GM18502 (cell line): ENCODE results near the gene CARNS1.
A peak's percentile ranks its signal among the peaks of the same experiment; 100 is the strongest.
"Not testable (repeated sequence)": the region's sequence is repeated elsewhere in the genome, so short reads cannot be mapped to it uniquely, and the experiment has no call there.

Experiments used
- ATAC-seq: cut with Tn5 transposase; IDR thresholded peaks from one replicate; pipeline ENCODE4 v1.9.1; 2021; ENCODE audit warnings: mild to moderate bottlenecking; ENCODE audit not compliant: unreplicated experiment, poor library complexity

CARNS1 gene

DNA sequence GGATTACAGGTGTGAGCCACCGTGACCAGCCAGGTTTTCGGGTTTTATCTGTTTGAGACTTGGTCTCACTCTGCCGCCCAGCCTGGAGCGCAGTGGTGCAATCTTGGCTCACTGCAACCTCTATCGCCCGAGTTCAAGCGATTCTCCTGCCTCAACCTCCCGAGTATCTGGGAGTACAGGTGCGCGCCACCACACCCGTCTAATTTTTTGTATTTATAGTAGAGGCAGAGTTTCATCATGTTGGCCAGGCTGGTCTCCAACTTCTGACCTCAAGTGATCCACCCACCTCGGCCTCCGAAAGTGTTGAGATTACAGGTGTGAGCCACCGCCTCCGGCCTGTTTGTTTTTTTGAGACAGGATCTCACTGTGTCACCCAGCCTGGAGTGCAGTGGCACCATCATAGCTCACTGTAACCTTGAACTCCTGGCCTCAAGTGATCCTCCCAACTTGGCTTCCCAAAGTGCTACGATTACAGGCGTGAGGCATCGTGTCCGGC lies 11.9 kb downstream of the CARNS1 start:
- ATAC-seq = not testable (repeated sequence)

DNA sequence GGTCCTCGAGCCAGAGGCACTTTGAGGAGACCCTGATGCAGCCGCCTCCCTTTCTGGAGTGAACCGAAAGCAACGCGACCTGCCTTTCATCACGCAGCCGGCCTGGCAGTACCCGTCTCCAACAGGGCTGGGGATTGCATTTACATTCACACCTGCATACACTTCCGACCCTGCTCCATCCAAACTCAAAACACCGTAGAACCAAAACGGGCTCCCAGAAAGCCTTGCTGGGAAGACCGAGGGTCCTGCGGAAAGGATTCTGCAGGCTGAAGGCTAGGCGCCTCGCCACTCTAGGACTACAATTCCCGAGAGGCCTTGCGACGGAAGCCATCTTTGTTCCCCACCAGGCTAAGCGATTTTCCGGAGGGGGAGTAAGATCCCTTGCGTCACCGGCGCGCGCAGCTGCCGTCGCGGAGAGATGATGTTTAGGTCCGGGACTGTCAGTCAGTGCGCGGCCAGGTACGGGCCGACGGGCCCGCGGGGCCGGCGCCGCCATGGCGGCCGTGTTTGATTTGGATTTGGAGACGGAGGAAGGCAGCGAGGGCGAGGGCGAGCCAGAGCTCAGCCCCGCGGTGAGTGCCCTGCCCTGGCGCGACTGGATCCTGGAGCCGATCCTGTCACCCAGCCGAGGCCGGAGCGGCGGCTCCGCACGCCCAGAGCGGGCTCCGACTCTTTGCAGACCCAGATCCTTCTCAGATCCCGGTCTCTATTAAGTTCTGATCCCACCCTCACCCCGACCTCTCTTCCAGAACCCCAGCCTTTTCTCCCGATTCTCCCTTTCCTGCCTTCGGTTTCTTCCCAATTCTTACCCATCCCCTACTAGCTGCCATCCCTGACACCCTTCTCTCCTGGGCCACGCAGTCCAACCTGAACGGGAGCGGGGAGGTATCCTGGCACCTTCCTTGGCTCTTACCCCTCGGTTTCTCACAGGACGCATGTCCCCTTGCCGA lies 12.8 kb downstream of the CARNS1 start, which contains the start of gene RPS6KB2:
RPS6KB2 (plus strand) TSS at position 443 of the 950 bp plus-strand sequence; CDS start at position 495, 52 bp downstream.
- ATAC-seq = peak; percentile 81

DNA sequence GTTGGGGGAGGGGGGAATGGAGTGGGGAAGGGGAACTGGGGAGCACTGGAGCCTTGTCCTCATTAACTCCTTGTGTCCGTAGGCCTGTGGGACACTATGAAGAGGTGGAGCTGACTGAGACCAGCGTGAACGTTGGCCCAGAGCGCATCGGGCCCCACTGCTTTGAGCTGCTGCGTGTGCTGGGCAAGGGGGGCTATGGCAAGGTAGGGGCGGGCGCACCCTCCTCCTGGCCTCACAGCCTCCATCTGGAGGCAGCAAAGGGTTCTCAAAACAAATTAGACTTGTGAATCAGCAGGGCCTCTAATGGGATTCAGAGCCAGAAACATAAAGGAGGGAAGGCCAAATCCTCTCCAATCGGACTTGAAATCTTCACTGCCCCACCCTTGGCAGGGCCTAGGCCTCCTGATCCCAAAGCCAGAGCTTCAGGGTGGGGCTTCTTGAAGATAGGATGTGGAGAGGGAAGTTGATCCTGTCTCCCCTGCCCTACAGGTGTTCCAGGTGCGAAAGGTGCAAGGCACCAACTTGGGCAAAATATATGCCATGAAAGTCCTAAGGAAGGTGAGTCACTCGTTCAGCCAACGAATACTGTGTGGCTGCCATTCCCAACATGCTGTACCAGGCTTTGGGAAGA lies 13.7 kb downstream of the CARNS1 start:
- no peak for ATAC-seq

DNA sequence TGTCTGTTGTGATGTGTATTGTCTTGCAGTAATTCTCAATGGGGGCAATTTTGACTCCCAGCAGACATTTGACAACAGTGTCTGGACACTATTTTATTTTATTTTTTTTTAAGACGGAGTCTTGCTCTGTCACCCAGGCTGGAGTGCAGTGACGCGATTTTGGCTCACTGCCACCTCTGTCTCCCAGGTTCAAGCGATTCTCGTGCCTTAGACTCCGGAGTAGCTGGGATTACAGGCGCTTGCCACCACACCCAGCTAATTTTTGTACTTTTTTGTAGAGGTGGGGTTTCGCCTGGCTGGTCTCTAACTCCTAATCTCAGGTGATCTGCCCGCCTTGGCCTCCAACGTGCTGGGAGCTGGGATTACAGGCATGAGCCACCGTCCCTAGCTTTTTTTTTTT lies 14.2 kb downstream of the CARNS1 start:
- no peak for ATAC-seq

DNA sequence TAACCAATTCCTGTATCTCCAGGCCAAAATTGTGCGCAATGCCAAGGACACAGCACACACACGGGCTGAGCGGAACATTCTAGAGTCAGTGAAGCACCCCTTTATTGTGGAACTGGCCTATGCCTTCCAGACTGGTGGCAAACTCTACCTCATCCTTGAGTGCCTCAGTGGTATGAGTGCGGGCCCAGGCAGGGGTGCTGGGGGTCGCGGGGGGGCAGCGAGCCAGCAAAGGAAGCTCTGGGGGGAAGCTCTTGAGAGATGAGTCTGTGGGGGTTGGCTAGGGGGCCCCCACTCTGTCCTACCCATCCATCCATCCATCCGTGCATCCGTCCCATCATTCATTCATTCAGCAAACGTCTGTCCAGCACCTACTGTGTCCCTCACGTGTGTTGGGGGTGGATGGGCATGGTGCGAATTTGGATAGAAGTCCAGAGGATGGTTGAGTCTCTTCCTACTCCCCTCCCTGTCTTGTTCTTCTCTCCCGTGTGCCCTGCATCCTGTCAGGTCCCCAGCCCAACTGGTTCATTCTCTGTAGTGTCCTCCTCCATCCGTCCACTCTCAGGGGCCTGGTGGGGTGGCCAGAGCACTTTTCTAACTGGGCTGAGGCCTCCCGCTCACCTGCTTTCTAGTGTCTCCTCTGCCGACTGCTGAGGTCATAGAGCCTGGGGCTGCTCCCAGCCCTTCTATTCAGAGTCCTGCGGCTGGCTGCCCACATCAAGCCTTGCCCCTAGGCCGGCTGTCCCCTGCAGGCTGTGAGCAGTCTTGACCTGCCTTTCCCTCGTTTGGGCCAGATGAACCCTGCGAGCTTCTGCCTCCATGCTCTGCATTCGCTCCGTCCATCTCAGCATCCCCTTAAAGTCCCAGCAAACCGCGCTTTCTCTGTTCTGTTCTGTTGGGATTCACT lies 16.1 kb downstream of the CARNS1 start:
- no peak for ATAC-seq

DNA sequence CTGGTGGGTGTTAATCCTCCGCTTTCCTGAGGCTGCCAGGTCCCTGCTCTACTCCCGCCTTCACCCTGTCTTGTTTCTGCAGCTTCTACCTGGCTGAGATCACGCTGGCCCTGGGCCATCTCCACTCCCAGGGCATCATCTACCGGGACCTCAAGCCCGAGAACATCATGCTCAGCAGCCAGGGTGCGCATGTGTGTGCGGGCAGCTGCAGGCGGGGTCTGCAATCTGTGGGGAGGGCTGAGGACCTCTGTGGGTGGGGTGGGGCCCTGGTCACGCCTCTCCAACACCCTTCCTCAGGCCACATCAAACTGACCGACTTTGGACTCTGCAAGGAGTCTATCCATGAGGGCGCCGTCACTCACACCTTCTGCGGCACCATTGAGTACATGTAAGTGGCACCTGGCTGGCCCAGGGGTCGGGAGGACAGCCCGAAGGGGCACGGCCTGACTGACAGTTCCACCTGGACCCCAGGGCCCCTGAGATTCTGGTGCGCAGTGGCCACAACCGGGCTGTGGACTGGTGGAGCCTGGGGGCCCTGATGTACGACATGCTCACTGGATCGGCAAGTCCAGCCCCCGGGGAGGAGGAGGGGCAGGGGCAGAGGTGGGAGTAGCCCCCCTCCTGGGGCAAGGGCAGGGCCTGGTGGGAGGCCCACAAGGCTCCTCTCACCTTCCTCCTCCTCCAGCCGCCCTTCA lies 17.3 kb downstream of the CARNS1 start:
- no peak for ATAC-seq

DNA sequence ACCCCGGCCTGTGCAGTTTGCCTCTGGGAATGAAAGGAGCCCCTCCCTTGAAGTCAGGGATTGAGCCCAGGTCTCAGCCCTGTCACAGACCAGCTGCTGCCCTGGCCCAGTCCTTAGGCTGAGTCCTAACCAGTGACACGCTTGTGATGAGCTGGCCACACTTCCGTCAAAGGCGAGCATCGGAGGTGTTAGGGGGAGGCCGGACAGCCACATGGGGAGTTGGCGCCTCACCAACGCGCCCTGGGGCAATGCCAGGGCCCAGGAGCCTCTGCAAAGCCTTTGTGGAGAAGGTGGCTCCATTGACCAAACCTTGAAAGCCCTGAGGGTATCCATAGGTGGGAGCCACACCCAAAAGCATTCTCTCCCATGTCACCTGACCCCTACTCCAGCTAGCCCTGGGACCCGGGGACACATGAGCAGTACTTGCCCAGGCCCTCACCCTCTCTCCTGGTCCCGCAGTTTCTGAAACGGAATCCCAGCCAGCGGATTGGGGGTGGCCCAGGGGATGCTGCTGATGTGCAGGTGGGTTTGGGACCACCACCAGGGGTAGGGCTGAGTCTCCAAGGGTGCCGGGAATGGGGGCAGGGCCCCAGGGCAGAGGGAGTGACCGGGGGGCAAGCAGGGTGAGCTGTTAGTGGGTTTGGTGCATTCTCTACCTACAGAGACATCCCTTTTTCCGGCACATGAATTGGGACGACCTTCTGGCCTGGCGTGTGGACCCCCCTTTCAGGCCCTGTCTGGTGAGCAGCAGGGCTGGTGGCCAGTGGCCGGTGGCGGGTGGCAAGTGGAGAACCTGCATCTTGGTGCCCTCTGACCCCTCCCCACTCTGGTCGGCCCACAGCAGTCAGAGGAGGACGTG lies 18.3 kb downstream of the CARNS1 start:
- ATAC-seq = no peak

DNA sequence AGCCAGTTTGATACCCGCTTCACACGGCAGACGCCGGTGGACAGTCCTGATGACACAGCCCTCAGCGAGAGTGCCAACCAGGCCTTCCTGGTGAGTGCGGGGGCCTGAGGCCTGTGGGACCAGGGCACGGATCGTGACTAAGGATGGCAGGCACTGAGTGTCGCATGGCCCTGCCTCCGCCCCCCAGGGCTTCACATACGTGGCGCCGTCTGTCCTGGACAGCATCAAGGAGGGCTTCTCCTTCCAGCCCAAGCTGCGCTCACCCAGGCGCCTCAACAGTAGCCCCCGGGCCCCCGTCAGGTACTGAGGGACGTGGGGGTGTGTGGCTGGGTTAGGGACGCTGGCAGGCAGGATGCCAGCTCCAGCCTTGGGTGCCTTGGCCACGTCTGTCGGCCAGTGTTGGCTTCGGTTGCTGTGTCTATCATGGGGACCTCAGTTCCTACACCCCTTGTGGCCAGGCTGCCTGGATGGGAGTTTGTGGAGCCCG lies 19.0 kb downstream of the CARNS1 start:
- ATAC-seq = no peak

DNA sequence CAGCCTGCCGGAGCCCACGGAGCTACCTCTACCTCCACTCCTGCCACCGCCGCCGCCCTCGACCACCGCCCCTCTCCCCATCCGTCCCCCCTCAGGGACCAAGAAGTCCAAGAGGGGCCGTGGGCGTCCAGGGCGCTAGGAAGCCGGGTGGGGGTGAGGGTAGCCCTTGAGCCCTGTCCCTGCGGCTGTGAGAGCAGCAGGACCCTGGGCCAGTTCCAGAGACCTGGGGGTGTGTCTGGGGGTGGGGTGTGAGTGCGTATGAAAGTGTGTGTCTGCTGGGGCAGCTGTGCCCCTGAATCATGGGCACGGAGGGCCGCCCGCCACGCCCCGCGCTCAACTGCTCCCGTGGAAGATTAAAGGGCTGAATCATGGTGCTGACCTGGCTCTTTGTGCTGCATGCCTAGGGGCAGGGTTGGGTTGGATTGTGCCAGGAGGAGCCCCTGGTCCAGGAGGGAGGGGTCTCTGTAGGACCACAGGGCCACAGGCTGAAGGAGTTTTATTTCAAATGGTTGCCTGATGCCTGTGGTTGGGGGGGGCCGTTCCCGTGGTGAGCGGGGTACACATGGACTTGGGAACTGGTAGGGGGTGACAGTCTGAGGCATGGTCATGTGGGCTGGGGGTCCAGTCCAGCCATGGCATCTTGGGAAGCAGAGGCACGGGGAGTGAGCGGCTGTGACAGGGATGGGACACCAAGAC lies 19.7 kb downstream of the CARNS1 start:
- ATAC-seq = no peak

DNA sequence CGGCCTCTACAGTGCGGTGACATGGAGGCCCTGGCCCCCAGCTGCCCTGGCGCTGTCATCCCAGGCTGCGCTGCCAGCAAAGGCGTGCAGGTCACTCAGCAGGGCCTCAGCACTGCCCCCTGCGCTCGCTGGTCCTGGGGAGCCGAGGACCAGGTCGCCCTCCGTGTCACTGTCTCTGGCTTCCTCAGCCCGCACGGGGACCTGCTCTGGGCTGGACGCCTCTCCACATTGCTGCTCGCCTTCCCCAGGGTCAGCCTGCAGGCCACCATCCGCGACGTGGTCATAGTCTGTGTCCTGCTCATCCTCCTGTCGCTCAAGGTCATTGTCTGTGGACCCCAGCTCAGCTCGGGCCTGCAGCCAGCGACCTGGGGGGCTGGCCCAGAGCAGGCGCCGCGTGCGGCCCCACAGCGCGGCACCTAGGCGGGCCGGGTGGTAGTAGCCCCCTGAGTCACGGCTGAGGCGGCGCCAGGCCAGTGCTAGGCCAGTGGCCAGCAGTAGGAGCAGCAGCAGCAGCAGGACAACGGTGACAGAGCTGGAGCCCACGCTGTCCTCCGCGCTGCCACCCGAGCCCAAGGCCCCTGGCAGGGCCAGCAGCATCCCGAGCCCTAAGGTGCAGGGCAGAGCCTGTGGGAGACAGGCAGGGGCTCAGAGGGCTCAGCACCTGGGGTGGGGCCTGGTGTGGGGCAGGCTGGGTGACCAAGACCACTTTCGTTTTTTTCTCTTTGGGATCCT lies 20.4 kb downstream of the CARNS1 start:
- no peak for ATAC-seq

DNA sequence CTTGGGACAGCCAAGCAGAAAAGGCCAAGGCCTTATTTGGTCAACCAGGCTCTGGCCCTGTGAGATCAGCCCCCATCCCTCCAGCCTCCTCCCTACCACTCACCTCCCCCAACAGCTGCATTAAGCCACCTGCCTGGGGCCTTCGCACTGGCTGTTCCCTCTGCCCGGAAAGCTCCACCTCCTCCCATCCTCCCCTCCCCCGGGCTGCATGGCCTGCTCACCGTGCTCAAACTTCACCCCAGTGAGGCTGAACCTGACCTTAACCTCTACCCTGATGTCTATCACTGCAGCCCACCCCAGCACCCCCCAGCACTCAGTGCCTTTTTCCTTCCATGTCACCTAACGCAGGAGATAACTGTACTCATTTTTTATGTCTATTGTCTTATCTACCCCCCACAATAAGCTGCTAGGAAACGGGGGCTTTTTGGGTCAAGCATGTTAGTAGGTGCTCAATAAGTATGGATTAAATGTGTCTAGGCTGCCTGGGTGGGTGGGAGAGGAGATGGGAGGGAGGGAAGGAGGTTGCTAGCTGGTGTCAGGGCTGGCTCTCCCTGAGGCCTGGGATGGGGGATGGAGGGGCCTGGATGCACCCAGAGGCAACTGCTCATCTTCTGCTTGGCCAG lies 21.1 kb downstream of the CARNS1 start:
- no peak for ATAC-seq

DNA sequence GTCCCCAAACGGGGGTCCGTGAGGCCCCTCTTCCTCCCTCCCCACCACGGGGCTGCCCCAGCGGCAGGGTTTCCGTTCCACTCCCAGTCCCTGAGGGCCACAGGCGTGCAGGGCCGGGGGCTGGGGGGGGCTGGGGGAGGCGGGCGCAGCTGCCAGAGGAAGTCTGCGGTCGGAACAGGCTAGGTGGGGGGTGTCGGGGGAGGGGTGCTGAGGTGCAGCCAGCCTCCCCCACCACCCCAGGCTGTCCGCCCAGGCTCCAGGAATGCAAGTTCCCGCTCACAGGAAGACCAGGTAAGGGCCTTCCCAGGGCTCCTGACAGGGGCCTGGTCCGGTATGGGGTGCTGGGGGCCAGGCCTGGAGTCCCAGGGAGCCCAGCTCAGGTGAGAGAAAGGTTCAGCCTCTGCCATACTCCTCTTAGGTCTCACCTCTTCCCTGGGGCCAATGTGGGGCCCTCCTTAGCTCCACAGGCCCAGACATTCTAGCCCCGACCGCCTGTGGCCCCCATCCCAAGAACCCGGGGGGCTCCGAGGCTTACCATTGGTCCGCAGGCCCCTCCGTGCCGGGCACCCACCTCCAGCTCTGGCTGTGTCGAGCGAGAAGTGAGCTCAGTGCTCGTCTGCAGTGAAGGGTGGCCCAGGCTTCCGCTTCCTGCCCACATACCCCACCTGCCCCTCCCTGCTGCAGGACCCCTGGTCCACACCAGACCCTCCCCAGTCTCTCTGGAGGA lies 21.8 kb downstream of the CARNS1 start, which contains the start of gene PTPRCAP:
PTPRCAP (minus strand) TSS at position 601 of the 727 bp plus-strand sequence; CDS start at position 538, 63 bp downstream.
- no peak for ATAC-seq

DNA sequence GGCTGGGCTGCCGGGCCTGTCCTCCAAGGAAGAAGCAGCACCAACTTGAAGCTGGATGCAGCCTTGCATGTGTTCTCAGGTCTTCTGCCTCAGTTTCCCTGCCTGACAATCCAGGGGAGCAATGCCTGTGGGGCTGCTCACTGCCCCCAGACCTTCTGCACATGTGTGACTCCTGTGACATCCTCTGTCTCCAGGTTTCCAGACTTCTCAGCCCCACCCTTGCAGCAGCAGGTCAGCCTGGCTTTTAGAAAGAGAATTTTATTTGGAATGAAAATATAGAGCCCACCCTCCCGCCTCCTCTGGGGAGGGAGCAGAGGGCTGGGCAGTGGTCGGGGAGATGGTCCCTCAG lies 22.3 kb downstream of the CARNS1 start:
- ATAC-seq = no peak

DNA sequence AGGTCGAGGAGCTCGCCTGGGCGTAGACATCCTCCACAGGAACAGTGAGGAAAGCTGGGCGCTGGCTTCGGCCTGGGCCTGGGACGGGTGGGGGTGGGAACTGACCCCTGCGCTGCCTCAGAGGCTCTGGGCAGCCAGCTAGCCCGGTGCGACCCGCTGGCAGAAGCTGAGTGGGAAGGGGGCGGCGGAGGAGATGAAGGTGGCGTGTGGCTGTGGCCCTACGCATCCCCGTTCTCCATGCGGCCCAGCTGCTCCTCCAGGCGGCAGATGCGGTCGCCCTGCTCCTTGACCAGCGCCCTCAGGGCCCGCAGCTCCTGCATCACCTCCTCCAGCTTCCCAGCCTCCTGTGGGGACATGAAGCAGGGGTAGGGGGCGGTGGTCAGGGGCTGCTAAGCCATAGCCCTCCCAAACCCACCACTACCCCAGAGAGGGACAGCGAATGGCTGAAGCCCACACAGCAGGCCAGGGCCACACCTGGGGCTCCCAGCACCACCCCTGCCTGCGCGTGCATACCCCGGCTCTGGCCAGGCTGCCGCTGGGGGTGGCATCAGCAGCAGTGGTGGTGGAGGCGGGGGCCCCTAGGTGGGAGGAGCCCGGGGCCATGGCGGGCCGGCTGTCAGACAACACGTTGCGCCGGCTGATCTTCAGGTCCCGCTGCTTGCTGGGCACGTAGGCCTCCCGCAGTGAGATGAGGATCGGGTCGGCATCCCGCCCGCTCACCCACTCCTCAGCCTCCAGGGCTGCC lies 22.9 kb downstream of the CARNS1 start:
- no peak for ATAC-seq

DNA sequence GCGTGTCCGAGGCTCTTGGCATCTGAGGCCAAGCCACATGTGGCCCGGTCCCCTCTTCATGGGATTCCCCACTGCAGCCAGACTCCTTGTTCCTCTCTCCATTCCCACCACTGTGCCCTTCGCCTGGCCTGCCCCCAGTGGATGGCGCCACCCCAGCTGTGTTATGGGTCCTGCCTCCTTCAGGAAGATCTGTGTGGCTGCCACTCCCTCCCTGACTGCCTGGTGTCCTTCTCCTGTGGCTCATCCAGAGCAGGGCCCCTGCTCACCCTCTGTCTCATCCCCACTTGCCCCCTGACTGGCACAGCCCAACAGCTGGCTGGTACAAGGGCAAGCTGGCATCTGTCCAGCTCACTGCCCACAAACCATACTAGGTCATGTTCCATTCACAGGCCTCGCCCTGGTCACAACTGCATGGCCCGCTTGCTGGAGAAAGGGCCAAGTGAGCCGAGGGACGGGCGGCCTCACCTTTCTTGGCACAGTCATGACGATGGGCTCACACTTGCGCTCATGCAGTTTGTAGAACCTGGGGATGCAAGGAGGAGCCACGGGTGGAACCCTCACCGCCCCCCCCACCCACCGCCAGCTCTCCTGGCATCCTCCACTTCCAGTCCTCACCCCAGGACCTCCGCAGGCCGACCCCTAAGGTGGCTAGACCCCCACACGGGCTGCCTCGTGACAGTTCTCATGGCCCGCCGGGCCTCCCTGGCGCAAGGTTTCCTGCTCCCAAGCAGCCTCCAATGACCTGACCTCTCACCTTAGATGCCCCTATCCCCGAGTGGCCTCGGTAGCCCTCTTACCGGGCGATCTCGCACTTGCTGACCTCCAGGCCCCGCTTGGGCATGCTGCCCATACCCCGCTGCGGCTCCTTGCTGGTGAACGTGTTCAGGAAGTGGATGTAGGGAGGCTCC lies 24.1 kb downstream of the CARNS1 start:
- no peak for ATAC-seq
